Stomach (tissue), 9 donors: ENCODE results near the gene ELMO3. TPM values are rescaled to one million over a fixed set of nuclear protein-coding genes. Genes with fewer than 3 reads are reported as not detected.

ENCODE experiments used
- DNase-seq, 2 donors: peaks; one replicate each; pipeline versions ENCODE4 v3.0.0 to v3.0.0-alpha.2; 2013 to 2019
- H3K27ac ChIP-seq, 5 donors: fragments of 200-600 bp in 4 of 5; sonication (generic) in 4 of 5; one replicate each; pipeline ENCODE4 v1.5.1; 2013 to 2019; ENCODE audit warnings: mild to moderate bottlenecking in 1 of 5, moderate library complexity in 1 of 5
- H3K27me3 ChIP-seq, 3 donors: fragments of 200-600 bp; sonication (generic); one replicate each; pipeline ENCODE4 v1.5.1; 2017 to 2019; ENCODE audit warnings: mixed run types in 1 of 3
- H3K36me3 ChIP-seq, 4 donors: fragments of 200-600 bp; sonication (generic); 1 replicate in 3 of 4; 2 replicates in 1 of 4; pipeline ENCODE4 v1.5.1; 2016 to 2019
- H3K4me1 ChIP-seq, 4 donors: fragments of 200-600 bp; sonication (generic); one replicate each; pipeline ENCODE4 v1.5.1; 2016 to 2019
- H3K4me3 ChIP-seq, 4 donors: fragments of 200-600 bp; sonication (generic) in 3 of 4; one replicate each; pipeline ENCODE4 v1.5.1; 2016 to 2019; ENCODE audit warnings: mild to moderate bottlenecking in 1 of 4
- H3K9me3 ChIP-seq, 4 donors: fragments of 200-600 bp; sonication (generic); one replicate each; pipeline ENCODE4 v1.5.1; 2016 to 2019
- CTCF ChIP-seq, 7 experiments: fragments of 450-650 bp in 4 of 7; fragments of 200-600 bp in 3 of 7; sonication (generic) in 3 of 7; IDR thresholded peaks; one replicate each; pipeline ENCODE4 v1.5.1; 2016 to 2019; ENCODE audit warnings: antibody characterized with exemption in 7 of 7, control low read depth in 2 of 7, mild to moderate bottlenecking in 1 of 7
- EP300 ChIP-seq: sonication (generic); formaldehyde crosslinking; IDR thresholded peaks from one replicate; pipeline ENCODE4 v1.6.1; 2017; ENCODE audit warnings: antibody characterized with exemption
- POLR2A ChIP-seq, 4 donors: fragments of 450-650 bp; IDR thresholded peaks; one replicate each; pipeline ENCODE4 v1.6.1; 2016; ENCODE audit warnings: antibody characterized with exemption in 4 of 4, control low read depth in 2 of 4, mild to moderate bottlenecking in 1 of 4, moderate library complexity in 1 of 4
- POLR2AphosphoS5 ChIP-seq, 3 donors: sonication (generic); formaldehyde crosslinking; IDR thresholded peaks; one replicate each; pipeline ENCODE4 v1.6.1; 2016; ENCODE audit warnings: antibody characterized with exemption in 3 of 3
- WGBS, 5 donors: extraction: QIAGEN DNeasy Blood & Tissue Kit in 3 of 5; methylation state at CpG; one replicate each; pipeline versions ENCODE4 v1.1.5 to v1.1.7; 2013 to 2018; 5-methylcytosine and 5-hydroxymethylcytosine counted together
- intact Hi-C: fragments of 100-400 bp; cut with DNase I; formaldehyde crosslinking; loops from one replicate; pipeline ENCODE4 v1.15.1; 2023; ENCODE audit warnings: low total_unique reads
- polyA plus RNA-seq, 3 donors: library from polyadenylated mRNA; stranded (reverse); fragments of 200-250 nt; gene quantifications; one replicate each; pipeline ENCODE4 v1.2.3, GENCODE V29; 2013
- total RNA-seq, 5 donors: library from RNA; depleted of rRNA; stranded (reverse); fragments of >200 nt; gene quantifications; one replicate each; pipeline versions ENCODE4 v1.1.0 to v1.2.3, GENCODE V29; 2014 to 2016
- donor health status: healthy with polysubstance abuse.
- donor health status: Bipolar disorder and iron deficiency.
- donor health status: healthy.

ELMO3 gene
- total and polyA plus RNA-seq, 8 donors, result 11.6 to 133 (median 40.8) TPM

GRCh38 chr16:67173323-67173722 lies 25.6 kb upstream of the ELMO3 start:
- H3K4me1 ChIP-seq, result peaks cover 48 to 77% (median 64%) of the 10 kb centered on the region in 4 donors
- peaks cover 0 to 38% (median 0%) of the 10 kb centered on the region in 3 donors for H3K27me3 ChIP-seq
- H3K36me3 ChIP-seq, result peaks cover 0 to 7% (median 1%) of the 10 kb centered on the region in 4 donors
- H3K9me3 ChIP-seq, result no peaks in the 10 kb centered on the region
- 78 to 94% (median 86%) methylated on average over 1 of the region's 1 CpG for WGBS, 5 donors
- no peak for DNase-seq
- intact Hi-C loops, result no loop called here
- H3K4me3 ChIP-seq, result peak overlapping the region; percentile 43 to 52 (median 49)
- TF ChIP-seq EP300 (no peak), CTCF (IDR thresholded peaks at IDR 0.05) (no peak), POLR2A (IDR thresholded peaks at IDR 0.05) (no peak), POLR2AphosphoS5 (IDR thresholded peaks at IDR 0.05) (no peak)
- peak overlapping the region; percentile 63 to 92 (median 89) for H3K27ac ChIP-seq

- peaks cover 0 to 34% (median 0%) of the 10 kb centered on the region in 3 donors for H3K27me3 ChIP-seq
- peak overlapping the region; percentile 63 to 92 (median 89) for H3K27ac ChIP-seq
- H3K4me3 ChIP-seq, result peak overlapping the region; percentile 43 to 52 (median 49)
- intact Hi-C loops, result no loop called here
- peak in 4 of 7 experiments; percentile 13 to 44 (median 24) for TF ChIP-seq CTCF (IDR thresholded peaks at IDR 0.05)
- TF ChIP-seq POLR2A (IDR thresholded peaks at IDR 0.05), result peak in 1 of 4 donors; percentile 69
- TF ChIP-seq POLR2AphosphoS5 (IDR thresholded peaks at IDR 0.05), result peak; percentile 73 to 93 (median 92)
- no peak for TF ChIP-seq EP300
- WGBS, 5 donors, result 0 to 2% (median 1%) methylated on average over 23 to 71 of the region's 71 CpGs
- no peaks in the 10 kb centered on the region for H3K9me3 ChIP-seq
- peaks cover 55 to 80% (median 66%) of the 10 kb centered on the region in 4 donors for H3K4me1 ChIP-seq
- peaks cover 0 to 7% (median 1%) of the 10 kb centered on the region in 4 donors for H3K36me3 ChIP-seq
- peak; percentile 94 to 96 for DNase-seq
Measured at GRCh38 chr16:67173808-67174705, 24.9 kb upstream of the ELMO3 start.

GRCh38 chr16:67174706-67175231 lies 24.2 kb upstream of the ELMO3 start:
- DNase-seq, result no peak
- TF ChIP-seq EP300, result no peak
- TF ChIP-seq POLR2A (IDR thresholded peaks at IDR 0.05), result no peak
- no peak for TF ChIP-seq CTCF (IDR thresholded peaks at IDR 0.05)
- H3K27ac ChIP-seq, result peak overlapping the region; percentile 63 to 92 (median 89)
- peaks cover 0 to 7% (median 1%) of the 10 kb centered on the region in 4 donors for H3K36me3 ChIP-seq
- intact Hi-C loops, result no loop called here
- peak overlapping the region; percentile 43 to 52 (median 49) for H3K4me3 ChIP-seq
- peaks cover 48 to 79% (median 61%) of the 10 kb centered on the region in 4 donors for H3K4me1 ChIP-seq
- no peaks in the 10 kb centered on the region for H3K9me3 ChIP-seq
- WGBS, 5 donors, result 50 to 63% (median 56%) methylated on average over 23 to 31 of the region's 31 CpGs
- H3K27me3 ChIP-seq, result peaks cover 0 to 27% (median 0%) of the 10 kb centered on the region in 3 donors

GRCh38 chr16:67176662-67177061 lies 22.3 kb upstream of the ELMO3 start:
- intact Hi-C loops, result no loop called here
- no peak overlapping the region for H3K27ac ChIP-seq
- H3K36me3 ChIP-seq, result peaks cover 0 to 7% (median 1%) of the 10 kb centered on the region in 4 donors
- H3K27me3 ChIP-seq, result peaks cover 0 to 18% (median 0%) of the 10 kb centered on the region in 3 donors
- peaks cover 37 to 78% (median 49%) of the 10 kb centered on the region in 4 donors for H3K4me1 ChIP-seq
- DNase-seq, result no peak
- TF ChIP-seq POLR2A (IDR thresholded peaks at IDR 0.05), result no peak
- TF ChIP-seq CTCF (IDR thresholded peaks at IDR 0.05), result no peak
- no peak for TF ChIP-seq EP300
- no peak for TF ChIP-seq POLR2AphosphoS5 (IDR thresholded peaks at IDR 0.05)
- H3K4me3 ChIP-seq, result no peak overlapping the region
- no peaks in the 10 kb centered on the region for H3K9me3 ChIP-seq
- WGBS, 5 donors, result 84 to 95% (median 89%) methylated on average over 7 to 12 of the region's 12 CpGs
